ENCODE results near the gene B3GNT3.

The B3GNT3 gene

GRCh38 chr19:17826508-17827056 is 31.6 kb downstream of the B3GNT3 start:
- no peak overlapping the region for H3K4me3 ChIP-seq (ENCODE audit: low read length)
- no peak for TF ChIP-seq ZNF274 (IDR thresholded peaks at IDR 0.05; ENCODE audit: low read depth, low read length)

- H3K4me3 ChIP-seq (ENCODE audit: low read length): no peak overlapping the region
- TF ChIP-seq ZNF274 (IDR thresholded peaks at IDR 0.05; ENCODE audit: low read depth, low read length): no peak
These were observed 35.1 kb downstream of the B3GNT3 start for GRCh38 chr19:17829855-17830566.

GRCh38 chr19:17830567-17831418 is 35.9 kb downstream of the B3GNT3 start:
- no peak overlapping the region for H3K4me3 ChIP-seq (ENCODE audit: low read length)

GRCh38 chr19:17831419-17831888 is 36.5 kb downstream of the B3GNT3 start:
- H3K4me3 ChIP-seq (ENCODE audit: low read length): no peak overlapping the region
- no peak for TF ChIP-seq ZNF274 (IDR thresholded peaks at IDR 0.05; ENCODE audit: low read depth, low read length)

More at GRCh38 chr19:17830567-17831418, 35.9 kb downstream of the B3GNT3 start:
- no peak for TF ChIP-seq ZNF274 (IDR thresholded peaks at IDR 0.05; ENCODE audit: low read depth, low read length)

- H3K4me3 ChIP-seq (ENCODE audit: low read length): no peak overlapping the region
- no peak for TF ChIP-seq ZNF274 (IDR thresholded peaks at IDR 0.05; ENCODE audit: low read depth, low read length)
These were observed 37.7 kb downstream of the B3GNT3 start for GRCh38 chr19:17832443-17833208.

- TF ChIP-seq ZNF274 (IDR thresholded peaks at IDR 0.05; ENCODE audit: low read depth, low read length): no peak
- H3K4me3 ChIP-seq (ENCODE audit: low read length): no peak overlapping the region
These were observed 39.6 kb downstream of the B3GNT3 start for GRCh38 chr19:17834350-17835181.

GRCh38 chr19:17835182-17836006 is 40.5 kb downstream of the B3GNT3 start:
- H3K4me3 ChIP-seq (ENCODE audit: low read length): no peak overlapping the region
- no peak for TF ChIP-seq ZNF274 (IDR thresholded peaks at IDR 0.05; ENCODE audit: low read depth, low read length)

- TF ChIP-seq ZNF274 (IDR thresholded peaks at IDR 0.05; ENCODE audit: low read depth, low read length): no peak
- H3K4me3 ChIP-seq (ENCODE audit: low read length): no peak overlapping the region
These were observed 41.6 kb downstream of the B3GNT3 start for GRCh38 chr19:17836530-17836929.

- H3K4me3 ChIP-seq (ENCODE audit: low read length): no peak overlapping the region
- TF ChIP-seq ZNF274 (IDR thresholded peaks at IDR 0.05; ENCODE audit: low read depth, low read length): no peak
These were observed 43.0 kb downstream of the B3GNT3 start for GRCh38 chr19:17837972-17838371.

- no peak overlapping the region for H3K4me3 ChIP-seq (ENCODE audit: low read length)
- TF ChIP-seq ZNF274 (IDR thresholded peaks at IDR 0.05; ENCODE audit: low read depth, low read length): no peak
These were observed 45.1 kb downstream of the B3GNT3 start for GRCh38 chr19:17840019-17840418.

GRCh38 chr19:17841371-17841809 is 46.5 kb downstream of the B3GNT3 start:
- H3K4me3 ChIP-seq (ENCODE audit: low read length): no peak overlapping the region
- no peak for TF ChIP-seq ZNF274 (IDR thresholded peaks at IDR 0.05; ENCODE audit: low read depth, low read length)

Data from GM08714 (cell line).